ENCODE measurements around the gene ERP27.

Gene ERP27

GRCh38 chr12:14903386-14904098 lies 34.8 kb downstream of the ERP27 start:
- H3K9me3 ChIP-seq (ENCODE audit: insufficient read depth, low read length): no peaks in the 10 kb centered on the region
- TF ChIP-seq ZNF274 (IDR thresholded peaks at IDR 0.05; ENCODE audit: low read depth, low read length): no peak
- no peaks in the 10 kb centered on the region for H3K36me3 ChIP-seq (ENCODE audit: insufficient read depth, insufficient read length, low read length)
- no peak overlapping the region for H3K4me3 ChIP-seq (ENCODE audit: insufficient read length, low read depth)
- H3K9ac ChIP-seq (ENCODE audit: insufficient read length, low read depth): no peak overlapping the region
- DNase-seq (ENCODE audit: low read depth, low spot score): no peak
- H3K27me3 ChIP-seq (ENCODE audit: insufficient read depth, insufficient read length): no peaks in the 10 kb centered on the region
- no peaks in the 10 kb centered on the region for H3K4me1 ChIP-seq (ENCODE audit: insufficient read depth, insufficient read length)

- no peaks in the 10 kb centered on the region for H3K27me3 ChIP-seq (ENCODE audit: insufficient read depth, insufficient read length)
- DNase-seq (ENCODE audit: low read depth, low spot score): no peak
- no peaks in the 10 kb centered on the region for H3K36me3 ChIP-seq (ENCODE audit: insufficient read depth, insufficient read length, low read length)
- no peaks in the 10 kb centered on the region for H3K9me3 ChIP-seq (ENCODE audit: insufficient read depth, low read length)
- no peaks in the 10 kb centered on the region for H3K4me1 ChIP-seq (ENCODE audit: insufficient read depth, insufficient read length)
- no peak overlapping the region for H3K4me3 ChIP-seq (ENCODE audit: insufficient read length, low read depth)
- TF ChIP-seq YY1 (IDR thresholded peaks at IDR 0.05; ENCODE audit: insufficient read depth, insufficient read length): no peak
- no peak for TF ChIP-seq SUZ12 (IDR thresholded peaks at IDR 0.05; ENCODE audit: extremely low read depth, insufficient read depth, insufficient read length)
- no peak for TF ChIP-seq ZNF274 (IDR thresholded peaks at IDR 0.05; ENCODE audit: low read depth, low read length)
- no peak overlapping the region for H3K9ac ChIP-seq (ENCODE audit: insufficient read length, low read depth)
Observed at GRCh38 chr12:14902465-14902864, 35.9 kb downstream of the ERP27 start.

GRCh38 chr12:14901228-14901562 lies 37.1 kb downstream of the ERP27 start:
- Histone ChIP-seq H3K4me3 (ENCODE audit: insufficient read length, low read depth) (no peak overlapping the region), H3K27me3 (ENCODE audit: insufficient read depth, insufficient read length) (no peaks in the 10 kb centered on the region), H3K4me1 (ENCODE audit: insufficient read depth, insufficient read length) (no peaks in the 10 kb centered on the region), H3K9ac (ENCODE audit: insufficient read length, low read depth) (no peak overlapping the region), H3K36me3 (ENCODE audit: insufficient read depth, insufficient read length, low read length) (no peaks in the 10 kb centered on the region), H3K9me3 (ENCODE audit: insufficient read depth, low read length) (no peaks in the 10 kb centered on the region)
- no peak for TF ChIP-seq ZNF274 (IDR thresholded peaks at IDR 0.05; ENCODE audit: low read depth, low read length)
- TF ChIP-seq SUZ12 (IDR thresholded peaks at IDR 0.05; ENCODE audit: extremely low read depth, insufficient read depth, insufficient read length): no peak
- TF ChIP-seq YY1 (IDR thresholded peaks at IDR 0.05; ENCODE audit: insufficient read depth, insufficient read length): no peak
- DNase-seq (ENCODE audit: low read depth, low spot score): no peak

- Histone ChIP-seq H3K4me3 (ENCODE audit: insufficient read length, low read depth) (no peak overlapping the region), H3K27me3 (ENCODE audit: insufficient read depth, insufficient read length) (no peaks in the 10 kb centered on the region), H3K4me1 (ENCODE audit: insufficient read depth, insufficient read length) (no peaks in the 10 kb centered on the region), H3K36me3 (ENCODE audit: insufficient read depth, insufficient read length, low read length) (no peaks in the 10 kb centered on the region), H3K9me3 (ENCODE audit: insufficient read depth, low read length) (no peaks in the 10 kb centered on the region), H3K9ac (ENCODE audit: insufficient read length, low read depth) (no peak overlapping the region)
- DNase-seq (ENCODE audit: low read depth, low spot score): no peak
- TF ChIP-seq YY1 (IDR thresholded peaks at IDR 0.05; ENCODE audit: insufficient read depth, insufficient read length) (no peak), SUZ12 (IDR thresholded peaks at IDR 0.05; ENCODE audit: extremely low read depth, insufficient read depth, insufficient read length) (no peak), ZNF274 (IDR thresholded peaks at IDR 0.05; ENCODE audit: low read depth, low read length) (no peak)
Observed at GRCh38 chr12:14900521-14901227, 37.7 kb downstream of the ERP27 start.

- no peak for DNase-seq (ENCODE audit: low read depth, low spot score)
- no peaks in the 10 kb centered on the region for H3K4me1 ChIP-seq (ENCODE audit: insufficient read depth, insufficient read length)
- no peak for TF ChIP-seq YY1 (IDR thresholded peaks at IDR 0.05; ENCODE audit: insufficient read depth, insufficient read length)
- no peak overlapping the region for H3K9ac ChIP-seq (ENCODE audit: insufficient read length, low read depth)
- no peaks in the 10 kb centered on the region for H3K9me3 ChIP-seq (ENCODE audit: insufficient read depth, low read length)
- H3K27me3 ChIP-seq (ENCODE audit: insufficient read depth, insufficient read length): no peaks in the 10 kb centered on the region
- H3K4me3 ChIP-seq (ENCODE audit: insufficient read length, low read depth): no peak overlapping the region
- H3K36me3 ChIP-seq (ENCODE audit: insufficient read depth, insufficient read length, low read length): no peaks in the 10 kb centered on the region
Observed at GRCh38 chr12:14896521-14897169, 41.7 kb downstream of the ERP27 start.

GRCh38 chr12:14893506-14894250 lies 44.7 kb downstream of the ERP27 start:
- no peak overlapping the region for H3K4me3 ChIP-seq (ENCODE audit: insufficient read length, low read depth)
- no peaks in the 10 kb centered on the region for H3K36me3 ChIP-seq (ENCODE audit: insufficient read depth, insufficient read length, low read length)
- H3K9me3 ChIP-seq (ENCODE audit: insufficient read depth, low read length): no peaks in the 10 kb centered on the region
- DNase-seq (ENCODE audit: low read depth, low spot score): no peak
- no peak for TF ChIP-seq ZNF274 (IDR thresholded peaks at IDR 0.05; ENCODE audit: low read depth, low read length)
- no peak for TF ChIP-seq SUZ12 (IDR thresholded peaks at IDR 0.05; ENCODE audit: extremely low read depth, insufficient read depth, insufficient read length)
- no peak for TF ChIP-seq YY1 (IDR thresholded peaks at IDR 0.05; ENCODE audit: insufficient read depth, insufficient read length)
- H3K4me1 ChIP-seq (ENCODE audit: insufficient read depth, insufficient read length): no peaks in the 10 kb centered on the region
- no peak overlapping the region for H3K9ac ChIP-seq (ENCODE audit: insufficient read length, low read depth)
- no peaks in the 10 kb centered on the region for H3K27me3 ChIP-seq (ENCODE audit: insufficient read depth, insufficient read length)

All from NT2/D1 (cell line).